ENCODE data around the gene CMTM4.
A peak's percentile ranks its signal among the peaks of the same experiment; 100 is the strongest.

CMTM4 gene

GRCh38 chr16:66696669-66697630, at the start of gene CMTM4:
CMTM4 (minus strand) TSS chr16:66696743; CDS start chr16:66696525, 218 bp downstream.
- no peak for DNase-seq

- DNase-seq, result no peak
Observed at GRCh38 chr16:66746048-66746447, 49.5 kb upstream of the CMTM4 start.

- no peak for DNase-seq
Observed at GRCh38 chr16:66741950-66742808, 45.6 kb upstream of the CMTM4 start.

- DNase-seq, result no peak
Observed at GRCh38 chr16:66741169-66741900, 44.8 kb upstream of the CMTM4 start.

- no peak for DNase-seq
Observed at GRCh38 chr16:66740533-66740932, 44.0 kb upstream of the CMTM4 start.

- no peak for DNase-seq
Observed at GRCh38 chr16:66740010-66740409, 43.5 kb upstream of the CMTM4 start.

GRCh38 chr16:66735891-66736290, 39.3 kb upstream of the CMTM4 start:
- no peak for DNase-seq

- DNase-seq, result no peak
Observed at GRCh38 chr16:66731101-66731500, 34.6 kb upstream of the CMTM4 start.

GRCh38 chr16:66728804-66729203, 32.3 kb upstream of the CMTM4 start:
- peak; percentile 31 for DNase-seq

- peak; percentile 44 for DNase-seq
Observed at GRCh38 chr16:66728117-66728787, 31.7 kb upstream of the CMTM4 start.

- no peak for DNase-seq
Observed at GRCh38 chr16:66720766-66721165, 24.2 kb upstream of the CMTM4 start.

GRCh38 chr16:66719246-66719645, 22.7 kb upstream of the CMTM4 start:
- no peak for DNase-seq

GRCh38 chr16:66717776-66718175, 21.2 kb upstream of the CMTM4 start:
- no peak for DNase-seq

GRCh38 chr16:66717112-66717675, 20.7 kb upstream of the CMTM4 start:
- DNase-seq, result no peak

GRCh38 chr16:66714654-66715307, 18.2 kb upstream of the CMTM4 start:
- DNase-seq, result no peak

GRCh38 chr16:66714062-66714461, 17.5 kb upstream of the CMTM4 start:
- no peak for DNase-seq

GRCh38 chr16:66713076-66713475, 16.5 kb upstream of the CMTM4 start:
- no peak for DNase-seq

GRCh38 chr16:66712512-66712911, 16.0 kb upstream of the CMTM4 start:
- no peak for DNase-seq

GRCh38 chr16:66711581-66711980, 15.0 kb upstream of the CMTM4 start:
- DNase-seq, result no peak

- no peak for DNase-seq
Observed at GRCh38 chr16:66706506-66706880, 9.9 kb upstream of the CMTM4 start.

- no peak for DNase-seq
Observed at GRCh38 chr16:66705790-66706505, 9.4 kb upstream of the CMTM4 start.
